ENCODE measurements around the gene AK4. TPM values are rescaled to one million over a fixed set of nuclear protein-coding genes. Genes with fewer than 3 reads are reported as not detected.

AK4 gene
- total and polyA plus RNA-seq, 4 donors, result 52.3 to 106 (median 59.3) TPM

DNA sequence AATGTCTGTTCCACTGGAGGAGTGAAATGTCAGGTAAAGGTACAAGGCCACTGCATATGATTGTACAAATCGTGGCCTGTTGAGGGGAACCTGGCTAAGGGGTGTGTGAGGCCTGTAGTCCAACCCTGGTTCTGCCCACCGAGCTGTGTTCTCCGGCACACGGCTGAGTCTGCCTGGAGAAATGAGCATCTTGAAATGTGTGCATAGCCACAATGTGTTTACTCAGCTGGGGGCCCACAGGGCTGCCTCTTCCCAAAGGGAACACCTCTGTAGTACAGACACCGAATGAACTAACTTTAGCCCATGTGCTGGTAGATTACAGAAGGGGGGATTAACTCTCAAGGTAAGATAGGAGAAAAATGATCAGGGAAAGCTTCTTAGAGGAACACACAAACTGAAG is 30.2 kb downstream of the AK4 start:
- H3K9ac ChIP-seq (ENCODE audit: low read depth in 1 of 2, low read length in 2 of 2), result no peak overlapping the region
- TF ChIP-seq, protein P1, sequence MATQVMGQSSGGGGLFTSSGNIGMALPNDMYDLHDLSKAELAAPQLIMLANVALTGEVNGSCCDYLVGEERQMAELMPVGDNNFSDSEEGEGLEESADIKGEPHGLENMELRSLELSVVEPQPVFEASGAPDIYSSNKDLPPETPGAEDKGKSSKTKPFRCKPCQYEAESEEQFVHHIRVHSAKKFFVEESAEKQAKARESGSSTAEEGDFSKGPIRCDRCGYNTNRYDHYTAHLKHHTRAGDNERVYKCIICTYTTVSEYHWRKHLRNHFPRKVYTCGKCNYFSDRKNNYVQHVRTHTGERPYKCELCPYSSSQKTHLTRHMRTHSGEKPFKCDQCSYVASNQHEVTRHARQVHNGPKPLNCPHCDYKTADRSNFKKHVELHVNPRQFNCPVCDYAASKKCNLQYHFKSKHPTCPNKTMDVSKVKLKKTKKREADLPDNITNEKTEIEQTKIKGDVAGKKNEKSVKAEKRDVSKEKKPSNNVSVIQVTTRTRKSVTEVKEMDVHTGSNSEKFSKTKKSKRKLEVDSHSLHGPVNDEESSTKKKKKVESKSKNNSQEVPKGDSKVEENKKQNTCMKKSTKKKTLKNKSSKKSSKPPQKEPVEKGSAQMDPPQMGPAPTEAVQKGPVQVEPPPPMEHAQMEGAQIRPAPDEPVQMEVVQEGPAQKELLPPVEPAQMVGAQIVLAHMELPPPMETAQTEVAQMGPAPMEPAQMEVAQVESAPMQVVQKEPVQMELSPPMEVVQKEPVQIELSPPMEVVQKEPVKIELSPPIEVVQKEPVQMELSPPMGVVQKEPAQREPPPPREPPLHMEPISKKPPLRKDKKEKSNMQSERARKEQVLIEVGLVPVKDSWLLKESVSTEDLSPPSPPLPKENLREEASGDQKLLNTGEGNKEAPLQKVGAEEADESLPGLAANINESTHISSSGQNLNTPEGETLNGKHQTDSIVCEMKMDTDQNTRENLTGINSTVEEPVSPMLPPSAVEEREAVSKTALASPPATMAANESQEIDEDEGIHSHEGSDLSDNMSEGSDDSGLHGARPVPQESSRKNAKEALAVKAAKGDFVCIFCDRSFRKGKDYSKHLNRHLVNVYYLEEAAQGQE (IDR thresholded peaks at IDR 0.05), result no peak
- H3K4me1 ChIP-seq (ENCODE audit: control insufficient read depth in 4 of 4, insufficient read depth in 4 of 4, low read length in 3 of 4), result peaks cover 0 to 53% (median 32%) of the 10 kb centered on the region in 4 donors
- H3K27ac ChIP-seq (ENCODE audit: low read depth in 1 of 2, low read length in 2 of 2), result no peak overlapping the region
- no peak overlapping the region for H3K4me3 ChIP-seq (ENCODE audit: low read depth in 1 of 3, low read length in 3 of 3)
- no peaks in the 10 kb centered on the region for H3K9me3 ChIP-seq (ENCODE audit: control insufficient read depth in 4 of 4, low read length in 3 of 4)
- H3K36me3 ChIP-seq (ENCODE audit: control insufficient read depth in 4 of 4, insufficient read depth in 3 of 4, low read depth in 1 of 4, low read length in 3 of 4), result no peaks in the 10 kb centered on the region
- WGBS, result 62% methylated on average over 5 of the region's 5 CpGs
- no peak for DNase-seq (ENCODE audit: low spot score)
- H3K27me3 ChIP-seq (ENCODE audit: control insufficient read depth in 4 of 4, insufficient read depth in 4 of 4, low read length in 3 of 4), result no peaks in the 10 kb centered on the region

DNA sequence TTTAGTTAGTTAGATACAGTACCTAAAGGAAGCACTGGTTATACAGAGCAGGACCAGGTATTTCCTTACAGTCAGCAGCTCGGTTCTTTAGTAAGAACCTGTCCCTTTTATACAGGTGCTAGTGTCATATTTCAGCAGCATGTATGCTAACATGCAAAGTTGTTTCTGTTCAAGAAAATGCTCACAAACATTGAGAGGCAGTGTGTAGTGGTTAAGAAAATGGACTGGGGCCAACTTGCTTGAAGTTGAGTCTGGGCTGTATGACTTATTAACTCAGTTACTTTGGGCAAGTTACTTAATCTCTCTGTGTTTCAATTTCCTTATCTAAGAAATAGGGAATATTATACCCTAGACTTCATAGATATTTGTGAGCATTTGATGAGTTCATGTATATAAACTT is 31.1 kb downstream of the AK4 start:
- H3K9me3 ChIP-seq (ENCODE audit: control insufficient read depth in 4 of 4, low read length in 3 of 4), result no peaks in the 10 kb centered on the region
- TF ChIP-seq JUND (IDR thresholded peaks at IDR 0.05) (no peak), SP1 (IDR thresholded peaks at IDR 0.05) (no peak), NR2F2 (IDR thresholded peaks at IDR 0.05) (no peak), EGR1 (IDR thresholded peaks at IDR 0.05; ENCODE audit: low read depth in 2 of 2) (no peak), RXRA (IDR thresholded peaks at IDR 0.05) (no peak), TAF1 (conservative IDR thresholded peaks at IDR 0.05) (no peak), FOXA2 (IDR thresholded peaks at IDR 0.05) (no peak), HNF4G (IDR thresholded peaks at IDR 0.05) (no peak)
- TF ChIP-seq, protein P2, sequence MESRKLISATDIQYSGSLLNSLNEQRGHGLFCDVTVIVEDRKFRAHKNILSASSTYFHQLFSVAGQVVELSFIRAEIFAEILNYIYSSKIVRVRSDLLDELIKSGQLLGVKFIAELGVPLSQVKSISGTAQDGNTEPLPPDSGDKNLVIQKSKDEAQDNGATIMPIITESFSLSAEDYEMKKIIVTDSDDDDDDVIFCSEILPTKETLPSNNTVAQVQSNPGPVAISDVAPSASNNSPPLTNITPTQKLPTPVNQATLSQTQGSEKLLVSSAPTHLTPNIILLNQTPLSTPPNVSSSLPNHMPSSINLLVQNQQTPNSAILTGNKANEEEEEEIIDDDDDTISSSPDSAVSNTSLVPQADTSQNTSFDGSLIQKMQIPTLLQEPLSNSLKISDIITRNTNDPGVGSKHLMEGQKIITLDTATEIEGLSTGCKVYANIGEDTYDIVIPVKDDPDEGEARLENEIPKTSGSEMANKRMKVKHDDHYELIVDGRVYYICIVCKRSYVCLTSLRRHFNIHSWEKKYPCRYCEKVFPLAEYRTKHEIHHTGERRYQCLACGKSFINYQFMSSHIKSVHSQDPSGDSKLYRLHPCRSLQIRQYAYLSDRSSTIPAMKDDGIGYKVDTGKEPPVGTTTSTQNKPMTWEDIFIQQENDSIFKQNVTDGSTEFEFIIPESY (IDR thresholded peaks at IDR 0.05), result no peak
- TF ChIP-seq, protein P3, sequence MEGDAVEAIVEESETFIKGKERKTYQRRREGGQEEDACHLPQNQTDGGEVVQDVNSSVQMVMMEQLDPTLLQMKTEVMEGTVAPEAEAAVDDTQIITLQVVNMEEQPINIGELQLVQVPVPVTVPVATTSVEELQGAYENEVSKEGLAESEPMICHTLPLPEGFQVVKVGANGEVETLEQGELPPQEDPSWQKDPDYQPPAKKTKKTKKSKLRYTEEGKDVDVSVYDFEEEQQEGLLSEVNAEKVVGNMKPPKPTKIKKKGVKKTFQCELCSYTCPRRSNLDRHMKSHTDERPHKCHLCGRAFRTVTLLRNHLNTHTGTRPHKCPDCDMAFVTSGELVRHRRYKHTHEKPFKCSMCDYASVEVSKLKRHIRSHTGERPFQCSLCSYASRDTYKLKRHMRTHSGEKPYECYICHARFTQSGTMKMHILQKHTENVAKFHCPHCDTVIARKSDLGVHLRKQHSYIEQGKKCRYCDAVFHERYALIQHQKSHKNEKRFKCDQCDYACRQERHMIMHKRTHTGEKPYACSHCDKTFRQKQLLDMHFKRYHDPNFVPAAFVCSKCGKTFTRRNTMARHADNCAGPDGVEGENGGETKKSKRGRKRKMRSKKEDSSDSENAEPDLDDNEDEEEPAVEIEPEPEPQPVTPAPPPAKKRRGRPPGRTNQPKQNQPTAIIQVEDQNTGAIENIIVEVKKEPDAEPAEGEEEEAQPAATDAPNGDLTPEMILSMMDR (IDR thresholded peaks at IDR 0.05; ENCODE audit: low read depth, low read length, missing input control), result no peak
- WGBS, result 65% methylated on average over 1 of the region's 1 CpG

DNA sequence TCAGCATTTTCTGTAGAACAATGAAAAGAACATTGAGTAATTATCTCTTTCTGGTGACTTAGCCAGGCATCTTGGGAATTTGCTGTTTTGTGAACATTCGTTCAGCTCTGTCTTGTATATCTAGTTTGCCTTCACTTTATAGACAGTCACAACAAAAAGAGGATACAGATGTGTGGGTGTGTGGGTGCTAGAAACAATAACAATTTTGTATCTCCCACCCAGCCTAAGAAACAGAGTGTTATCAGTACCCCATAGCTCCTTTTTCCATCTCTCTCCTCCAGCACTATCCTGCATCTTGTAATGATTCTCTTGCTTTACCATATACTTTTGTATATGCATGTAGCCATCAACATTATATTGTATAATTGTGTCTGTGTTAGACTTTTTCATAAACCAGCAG is 33.0 kb downstream of the AK4 start:
- DNase-seq (ENCODE audit: low spot score), result no peak
- H3K27ac ChIP-seq (ENCODE audit: low read depth in 1 of 2, low read length in 2 of 2), result no peak overlapping the region
- H3K4me3 ChIP-seq (ENCODE audit: low read depth in 1 of 3, low read length in 3 of 3), result no peak overlapping the region
- 84% methylated on average over 1 of the region's 1 CpG for WGBS
- H3K9me3 ChIP-seq (ENCODE audit: control insufficient read depth in 4 of 4, low read length in 3 of 4), result no peaks in the 10 kb centered on the region
- no peaks in the 10 kb centered on the region for H3K27me3 ChIP-seq (ENCODE audit: control insufficient read depth in 4 of 4, insufficient read depth in 4 of 4, low read length in 3 of 4)
- TF ChIP-seq NR2F2 (IDR thresholded peaks at IDR 0.05), result no peak
- no peak for TF ChIP-seq FOXA1 (IDR thresholded peaks at IDR 0.05)
- TF ChIP-seq YY1 (IDR thresholded peaks at IDR 0.05), result no peak
- TF ChIP-seq, protein P3 (IDR thresholded peaks at IDR 0.05; ENCODE audit: low read depth, low read length, missing input control), result no peak
- TF ChIP-seq FOXA2 (IDR thresholded peaks at IDR 0.05), result no peak
- no peak for TF ChIP-seq RXRA (IDR thresholded peaks at IDR 0.05)
- TF ChIP-seq GABPA (IDR thresholded peaks at IDR 0.05 in 1 of 2, conservative IDR thresholded peaks at IDR 0.05 in 1 of 2), result no peak
- H3K4me1 ChIP-seq (ENCODE audit: control insufficient read depth in 4 of 4, insufficient read depth in 4 of 4, low read length in 3 of 4), result peaks cover 1 to 28% (median 12%) of the 10 kb centered on the region in 4 donors
- H3K36me3 ChIP-seq (ENCODE audit: control insufficient read depth in 4 of 4, insufficient read depth in 3 of 4, low read depth in 1 of 4, low read length in 3 of 4), result no peaks in the 10 kb centered on the region
- no peak overlapping the region for H3K9ac ChIP-seq (ENCODE audit: low read depth in 1 of 2, low read length in 2 of 2)

More for the DNA sequence above, 31.1 kb downstream of the AK4 start:
- Histone ChIP-seq H3K4me3 (ENCODE audit: low read depth in 1 of 3, low read length in 3 of 3) (no peak overlapping the region), H3K9ac (ENCODE audit: low read depth in 1 of 2, low read length in 2 of 2) (no peak overlapping the region), H3K36me3 (ENCODE audit: control insufficient read depth in 4 of 4, insufficient read depth in 3 of 4, low read depth in 1 of 4, low read length in 3 of 4) (no peaks in the 10 kb centered on the region), H3K4me1 (ENCODE audit: control insufficient read depth in 4 of 4, insufficient read depth in 4 of 4, low read length in 3 of 4) (peaks cover 0 to 46% (median 25%) of the 10 kb centered on the region in 4 donors), H3K27ac (ENCODE audit: low read depth in 1 of 2, low read length in 2 of 2) (no peak overlapping the region), H3K27me3 (ENCODE audit: control insufficient read depth in 4 of 4, insufficient read depth in 4 of 4, low read length in 3 of 4) (no peaks in the 10 kb centered on the region)
- no peak for DNase-seq (ENCODE audit: low spot score)
